Measurements from ENCODE around the gene CBL.

CBL gene

GRCh38 chr11:119314726-119315125, 108.6 kb downstream of the CBL start:
- no peak for DNase-seq (ENCODE audit: low read depth)

- DNase-seq (ENCODE audit: low read depth), result no peak
These were observed 109.2 kb downstream of the CBL start for GRCh38 chr11:119315131-119316015.

- no peak for DNase-seq (ENCODE audit: low read depth)
These were observed 110.0 kb downstream of the CBL start for GRCh38 chr11:119316016-119316728.

- DNase-seq (ENCODE audit: low read depth), result no peak
These were observed 110.8 kb downstream of the CBL start, which contains the start of gene MCAM for GRCh38 chr11:119316729-119317591. Gene MCAM (minus strand): TSS chr11:119317130. CDS start chr11:119317101, 29 bp downstream.

GRCh38 chr11:119317592-119318239, 111.6 kb downstream of the CBL start:
- no peak for DNase-seq (ENCODE audit: low read depth)

- no peak for DNase-seq (ENCODE audit: low read depth)
These were observed 112.3 kb downstream of the CBL start for GRCh38 chr11:119318240-119319135.

GRCh38 chr11:119319136-119319699, 113.1 kb downstream of the CBL start:
- DNase-seq (ENCODE audit: low read depth), result no peak

- DNase-seq (ENCODE audit: low read depth), result no peak
These were observed 113.6 kb downstream of the CBL start for GRCh38 chr11:119319700-119320239.

- DNase-seq (ENCODE audit: low read depth), result no peak
These were observed 114.2 kb downstream of the CBL start for GRCh38 chr11:119320240-119320775.

- DNase-seq (ENCODE audit: low read depth), result no peak
These were observed 114.8 kb downstream of the CBL start for GRCh38 chr11:119320776-119321524.

- DNase-seq (ENCODE audit: low read depth), result no peak
These were observed 116.2 kb downstream of the CBL start for GRCh38 chr11:119322360-119322739.

- DNase-seq (ENCODE audit: low read depth), result no peak
These were observed 116.9 kb downstream of the CBL start for GRCh38 chr11:119322921-119323531.

GRCh38 chr11:119323532-119324033, 117.4 kb downstream of the CBL start:
- no peak for DNase-seq (ENCODE audit: low read depth)

GRCh38 chr11:119324189-119324588, 118.0 kb downstream of the CBL start:
- DNase-seq (ENCODE audit: low read depth), result no peak

GRCh38 chr11:119329320-119329719, 123.2 kb downstream of the CBL start:
- no peak for DNase-seq (ENCODE audit: low read depth)

GRCh38 chr11:119330237-119330636, 124.1 kb downstream of the CBL start:
- DNase-seq (ENCODE audit: low read depth), result no peak

- no peak for DNase-seq (ENCODE audit: low read depth)
These were observed 126.1 kb downstream of the CBL start for GRCh38 chr11:119332111-119332765.
